ENCODE results near the gene RGS4.
"Not testable (repeated sequence)": the region's sequence is repeated elsewhere in the genome, so short reads cannot be mapped to it uniquely, and the experiment has no call there.

The RGS4 gene

DNA sequence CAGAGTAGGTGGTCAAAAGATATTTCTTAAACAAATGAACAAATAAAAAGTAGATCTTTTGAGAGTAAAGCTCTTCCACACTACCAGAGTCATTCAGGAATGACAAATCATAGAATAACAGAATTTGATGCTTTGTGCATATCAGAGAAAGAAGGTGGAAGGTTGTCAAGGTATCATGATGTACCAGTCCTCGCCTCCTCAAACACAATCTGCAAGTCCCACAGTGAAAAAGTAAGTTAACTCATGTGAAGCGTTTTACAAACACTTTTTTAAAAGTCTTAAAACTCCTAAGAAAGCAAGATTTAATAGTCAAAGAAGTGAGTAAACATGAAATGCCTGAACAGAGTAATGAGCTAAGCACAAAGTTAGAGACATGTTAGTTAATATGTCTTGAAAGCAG, 2.5 kb upstream of the RGS4 start:
- no peak overlapping the region for H3K4me3 ChIP-seq (ENCODE audit: low read depth, low read length)

- H3K4me3 ChIP-seq (ENCODE audit: low read depth, low read length) = no peak overlapping the region
Measured at GRCh38 chr1:163068716-163069115, 445 bp upstream of the RGS4 start.

DNA sequence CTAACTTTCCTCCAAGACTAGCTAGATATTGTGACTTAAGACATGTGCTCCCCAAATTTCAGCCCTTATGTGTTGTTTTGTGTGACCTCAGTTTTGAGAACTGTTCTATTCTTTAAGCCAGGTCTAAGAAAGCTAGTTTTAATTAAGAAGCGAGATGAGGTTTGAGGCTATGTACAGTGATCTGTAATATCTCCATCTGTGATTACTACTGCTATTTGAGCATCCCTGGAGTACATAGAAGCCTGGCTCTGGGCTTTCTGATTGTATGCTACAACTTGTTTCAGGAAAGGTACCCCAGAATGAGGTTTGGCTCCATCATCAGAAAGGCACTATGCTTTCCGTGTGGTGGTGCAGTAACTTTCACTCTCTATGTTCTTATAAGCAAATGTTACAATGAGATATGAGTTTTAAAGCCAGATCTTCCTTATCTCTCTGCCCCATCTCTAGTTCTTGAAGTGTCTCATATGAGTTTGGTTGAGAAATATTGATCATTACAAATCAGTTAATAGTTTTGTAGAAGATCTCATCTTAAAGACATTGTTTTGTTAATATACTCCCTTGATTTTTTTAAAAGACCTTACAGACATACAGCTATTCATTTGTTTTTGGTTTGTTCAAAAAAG, 605 bp downstream of the RGS4 start:
- H3K4me3 ChIP-seq (ENCODE audit: low read depth, low read length) = no peak overlapping the region

GRCh38 chr1:163071405-163072255, 2.5 kb downstream of the RGS4 start:
- no peak overlapping the region for H3K4me3 ChIP-seq (ENCODE audit: low read depth, low read length)

DNA sequence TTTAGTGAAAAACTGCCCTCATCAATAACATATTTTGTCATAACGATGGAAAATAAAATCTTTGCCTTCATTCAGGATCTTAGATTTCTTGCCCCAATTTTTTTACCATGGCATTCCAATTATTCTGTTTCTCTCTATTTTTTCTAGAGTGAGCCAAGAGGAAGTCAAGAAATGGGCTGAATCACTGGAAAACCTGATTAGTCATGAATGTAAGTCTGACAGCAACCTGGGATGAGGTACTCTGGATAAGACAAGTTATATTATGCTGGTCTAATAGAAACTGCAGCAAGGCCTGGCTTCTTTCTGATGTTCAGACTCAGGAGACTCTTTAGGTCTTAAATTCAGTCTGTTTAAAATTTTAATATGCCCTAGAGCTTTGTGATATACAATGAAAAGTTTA, 3.5 kb downstream of the RGS4 start:
- no peak overlapping the region for H3K4me3 ChIP-seq (ENCODE audit: low read depth, low read length)

- no peak overlapping the region for H3K4me3 ChIP-seq (ENCODE audit: low read depth, low read length)
Measured at GRCh38 chr1:163074004-163074403, 4.8 kb downstream of the RGS4 start.

GRCh38 chr1:163074716-163075284, 5.6 kb downstream of the RGS4 start:
- no peak overlapping the region for H3K4me3 ChIP-seq (ENCODE audit: low read depth, low read length)

DNA sequence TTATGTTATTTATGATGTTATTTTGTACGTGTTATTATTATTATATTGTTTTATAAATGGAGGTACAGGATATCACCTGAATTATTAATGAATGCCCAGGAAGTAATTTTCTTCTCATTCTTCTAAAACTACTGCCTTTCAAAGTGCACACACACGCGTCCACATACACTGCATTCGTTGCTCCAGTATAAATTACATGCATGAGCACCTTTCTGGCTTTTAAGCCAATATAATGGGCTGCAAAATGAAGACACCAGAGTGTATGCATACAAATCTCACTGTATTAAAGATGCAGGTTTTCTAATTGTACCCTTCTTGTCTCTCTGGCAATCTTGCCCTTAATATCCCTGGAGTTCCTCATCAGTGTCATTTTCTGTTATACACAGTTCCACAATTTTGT, 6.9 kb downstream of the RGS4 start:
- no peak overlapping the region for H3K4me3 ChIP-seq (ENCODE audit: low read depth, low read length)

- H3K4me3 ChIP-seq (ENCODE audit: low read depth, low read length) = no peak overlapping the region
Measured at GRCh38 chr1:163076446-163076845, 7.3 kb downstream of the RGS4 start.

GRCh38 chr1:163076981-163077761, 8.0 kb downstream of the RGS4 start:
- H3K4me3 ChIP-seq (ENCODE audit: low read depth, low read length) = no peak overlapping the region

DNA sequence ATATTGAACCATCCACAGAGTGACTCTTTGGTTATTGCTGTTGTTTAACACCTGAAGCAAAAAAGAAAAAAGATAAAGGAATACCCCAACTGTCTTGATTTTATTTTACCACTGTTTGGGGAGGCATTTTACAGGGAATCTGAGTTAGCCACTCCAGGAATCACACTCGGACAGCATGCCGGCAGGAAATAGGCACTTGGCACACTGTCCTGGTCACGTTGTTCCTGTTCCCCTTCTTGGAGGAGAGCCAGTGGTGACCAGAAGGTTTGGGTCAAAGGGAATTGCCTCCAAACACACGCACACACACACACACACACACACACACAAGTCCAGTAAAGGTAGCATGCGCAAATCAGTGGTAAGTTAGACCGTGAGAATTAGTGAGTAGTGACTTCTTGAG, 13.8 kb downstream of the RGS4 start:
- H3K4me3 ChIP-seq (ENCODE audit: low read depth, low read length) = no peak overlapping the region

DNA sequence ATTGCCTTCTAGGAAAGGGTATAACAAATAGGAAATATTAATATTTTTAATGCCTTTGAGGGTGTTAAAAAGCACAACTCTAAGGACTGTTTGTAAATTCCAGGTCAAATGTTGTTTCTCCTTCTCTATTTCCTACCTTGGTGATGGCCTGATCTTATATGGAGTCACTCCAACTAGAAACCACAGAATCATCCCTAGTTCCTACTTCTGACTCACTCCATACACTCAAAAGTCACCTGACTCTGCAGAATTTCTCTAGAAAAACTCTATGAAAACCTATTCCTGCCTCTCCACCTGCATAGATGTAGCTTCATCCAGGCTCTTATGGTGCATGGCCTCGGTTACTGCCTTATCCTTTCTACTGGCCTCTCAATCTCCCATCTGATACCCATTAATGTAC, 14.5 kb downstream of the RGS4 start:
- H3K4me3 ChIP-seq (ENCODE audit: low read depth, low read length) = no peak overlapping the region

GRCh38 chr1:163084330-163084729, 15.2 kb downstream of the RGS4 start:
- H3K4me3 ChIP-seq (ENCODE audit: low read depth, low read length) = no peak overlapping the region

DNA sequence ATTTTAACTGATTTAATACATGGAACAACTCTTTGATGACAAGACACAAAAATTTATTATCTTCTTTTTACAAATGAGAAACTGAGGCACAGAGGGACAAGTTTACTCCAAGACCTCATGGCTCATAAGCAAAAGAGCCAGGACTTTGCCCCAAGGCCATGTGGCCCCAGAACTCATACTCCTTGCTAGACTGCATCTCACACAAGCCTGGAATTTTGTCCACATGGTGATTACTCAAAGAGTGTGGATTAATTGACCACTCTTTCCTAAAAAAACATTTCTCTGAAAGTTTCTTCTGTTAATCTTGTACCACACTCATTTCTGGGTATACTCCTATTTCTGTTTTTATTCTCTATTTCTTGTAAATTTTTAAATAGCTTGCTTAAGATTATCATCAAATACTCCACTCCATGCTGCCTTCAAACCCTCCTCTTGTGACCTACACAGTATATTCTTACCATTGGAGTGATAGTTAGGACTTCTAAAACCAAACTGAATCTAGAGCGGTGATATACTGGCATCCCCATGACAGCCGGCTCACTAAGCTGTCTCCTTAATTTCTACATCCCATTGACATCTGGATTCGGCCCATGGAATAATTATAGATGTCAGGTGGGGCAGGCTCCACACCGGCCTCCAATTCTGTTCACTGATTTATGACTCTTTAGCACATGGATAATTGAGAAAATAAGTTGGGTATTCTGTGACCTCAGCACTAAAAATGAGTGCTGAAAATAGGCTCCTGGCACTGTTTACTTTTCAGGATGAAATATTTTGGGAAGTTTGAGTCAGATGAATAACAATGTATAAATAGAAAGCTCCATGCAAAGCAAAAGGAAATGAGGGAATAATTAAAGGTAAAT, 16.1 kb downstream of the RGS4 start:
- H3K4me3 ChIP-seq (ENCODE audit: low read depth, low read length) = no peak overlapping the region

GRCh38 chr1:163085904-163086268, 16.7 kb downstream of the RGS4 start:
- H3K4me3 ChIP-seq (ENCODE audit: low read depth, low read length) = no peak overlapping the region

- not testable (repeated sequence) for H3K4me3 ChIP-seq (ENCODE audit: low read depth, low read length)
Measured at GRCh38 chr1:163089117-163089516, 20.0 kb downstream of the RGS4 start.

DNA sequence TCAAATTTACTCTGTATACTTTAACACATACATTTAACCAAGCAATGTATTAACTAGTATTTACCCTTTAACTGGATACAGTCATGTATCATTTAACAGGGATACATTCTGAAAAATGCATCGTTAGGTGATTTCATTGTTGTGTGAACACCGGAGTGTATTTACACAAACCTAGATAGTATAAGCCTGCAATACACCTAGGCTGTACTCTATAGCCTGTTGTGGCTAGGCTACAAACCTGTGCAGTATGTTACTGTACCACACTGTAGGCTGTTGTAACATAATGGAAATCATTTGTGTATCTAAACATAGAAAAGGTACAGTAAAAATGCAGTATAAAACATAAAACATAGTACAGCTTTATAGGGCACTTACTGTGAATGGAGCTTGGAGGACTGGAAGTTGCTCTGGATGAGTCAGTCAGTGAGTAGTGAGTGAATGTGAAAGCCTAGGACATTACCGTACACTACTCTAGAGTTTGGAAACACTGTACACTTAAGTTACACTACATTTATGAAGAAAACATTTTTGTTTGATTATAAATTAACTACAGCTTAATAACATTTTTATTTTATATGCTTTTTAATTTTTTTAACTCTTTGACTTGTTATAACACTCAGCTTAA, 21.3 kb downstream of the RGS4 start:
- H3K4me3 ChIP-seq (ENCODE audit: low read depth, low read length) = no peak overlapping the region

DNA sequence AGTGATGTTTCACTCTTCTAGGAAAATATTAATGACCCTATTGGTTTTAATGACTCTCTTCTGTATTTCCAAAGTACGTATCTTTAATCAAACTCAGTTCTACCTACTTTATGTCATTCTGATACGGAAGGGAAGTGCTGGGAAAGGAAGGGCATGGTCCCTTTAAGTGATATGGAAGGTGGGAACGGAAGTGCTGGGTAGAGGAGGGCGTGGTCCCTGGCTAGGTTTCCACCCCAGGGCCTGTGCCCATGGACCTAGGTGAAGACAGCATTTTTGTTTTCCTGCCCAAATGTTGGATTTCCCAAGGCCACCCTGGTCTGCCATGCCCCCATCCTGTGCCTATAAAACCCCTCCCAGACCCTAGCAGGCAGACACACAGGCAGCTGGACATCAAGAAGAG, 24.0 kb downstream of the RGS4 start:
- H3K4me3 ChIP-seq (ENCODE audit: low read depth, low read length) = no peak overlapping the region

GRCh38 chr1:163093579-163093978, 24.4 kb downstream of the RGS4 start:
- H3K4me3 ChIP-seq (ENCODE audit: low read depth, low read length) = no peak overlapping the region

- no peak overlapping the region for H3K4me3 ChIP-seq (ENCODE audit: low read depth, low read length)
Measured at GRCh38 chr1:163094182-163094581, 25.0 kb downstream of the RGS4 start.

All from iPS-11a (cell line).